K562 (cell line): ENCODE data around the gene THADA. TPM values are rescaled to one million over a fixed set of nuclear protein-coding genes. Genes with fewer than 3 reads are reported as not detected.

ENCODE experiments used
- ATAC-seq: fragments of 200-7000 bp; cut with Tn5 transposase; 3 replicates; pipeline ENCODE4 v1.9.1; 2020; ENCODE audit warnings: moderate library complexity
- BruUV-seq: library from RNA; stranded (reverse); fragments of 400-500 nt; replicated peaks from 2 replicates; lab custom pipeline; 2021; lab: Mats Ljungman, UMichigan
- CTCF ChIA-PET: fragments of 300-600 bp; formaldehyde crosslinking; extraction: SDS; loops from one replicate; lab custom pipeline; 2021; ENCODE audit warnings: low intra/inter-chr PET ratio; lab: Yijun Ruan, JAX
- POLR2A ChIA-PET: fragments of 300-600, 350-650 bp; sonication (Branson Sonifier 250); formaldehyde crosslinking; extraction: SDS; loops from one replicate; lab custom pipeline; 2021; ENCODE audit warnings: antibody characterized with exemption, inconsistent platforms; lab: Yijun Ruan, JAX
- DNase-seq, 4 experiments: peaks; one replicate each; pipeline versions ENCODE4 v3.0.0 to v3.0.0-alpha.2; 2011 to 2018; ENCODE audit warnings: low spot score in 3 of 4, mixed read lengths in 3 of 4; ENCODE audit errors: extremely low read depth in 1 of 4
- FAIRE-seq: peaks from 2 replicates; lab custom pipeline; 2011; peaks lifted over from hg19 to GRCh38; lab: Jason Lieb, UNC
- H2AFZ ChIP-seq: 2 replicates; pipeline ENCODE4 v1.6.0; 2011; ENCODE audit warnings: low read depth, low read length, control low read depth, inconsistent platforms
- H3K27ac ChIP-seq: fragments of 200-600 bp; 3 replicates; pipeline ENCODE4 v1.8.0; 2011; ENCODE audit warnings: low read depth, mild to moderate bottlenecking, control low read depth, inconsistent platforms, low read length, moderate library complexity, mixed read lengths; ENCODE audit errors: extremely low read depth
- H3K27me3 ChIP-seq, 2 experiments: fragments of 300-600 bp in 1 of 2; 2 replicates in 1 of 2; 3 replicates in 1 of 2; pipeline versions ENCODE4 v1.6.0 to v1.8.0; 2011; ENCODE audit warnings: inconsistent platforms in 2 of 2, low read length in 2 of 2, mild to moderate bottlenecking in 1 of 2, mixed read lengths in 1 of 2, moderate library complexity in 1 of 2; ENCODE audit not compliant: control insufficient read depth in 2 of 2, insufficient read depth in 2 of 2
- H3K36me3 ChIP-seq: fragments of 300-600 bp; 3 replicates; pipeline ENCODE4 v1.8.0; 2011; ENCODE audit warnings: mild to moderate bottlenecking, low read length, inconsistent platforms; ENCODE audit not compliant: control insufficient read depth, insufficient read depth
- H3K4me1 ChIP-seq, 2 experiments: fragments of 200-600 bp in 1 of 2; replicated peaks in 1 of 2; 2 replicates in 1 of 2; 3 replicates in 1 of 2; pipeline versions ENCODE4 v1.5.1 to v1.8.0; 2011; ENCODE audit warnings: inconsistent platforms in 2 of 2, low read length in 2 of 2, mild to moderate bottlenecking in 1 of 2, mixed read lengths in 1 of 2, moderate library complexity in 1 of 2; ENCODE audit not compliant: control insufficient read depth in 2 of 2, insufficient read depth in 2 of 2
- H3K4me2 ChIP-seq: 2 replicates; pipeline ENCODE4 v1.6.1; 2011; ENCODE audit warnings: low read length, control low read depth, inconsistent platforms, mixed read lengths; ENCODE audit not compliant: insufficient read depth
- H3K4me3 ChIP-seq: fragments of 200-600 bp; sonication (generic), shearing (Covaris generic); 2 replicates; pipeline ENCODE4 v1.5.1; 2016; ENCODE audit warnings: control low read depth, inconsistent platforms
- H3K79me2 ChIP-seq: fragments of 200-600 bp; 3 replicates; pipeline ENCODE4 v1.8.0; 2011; ENCODE audit warnings: low read length, inconsistent platforms; ENCODE audit not compliant: control insufficient read depth, insufficient read depth
- H3K9ac ChIP-seq, 2 experiments: 2 replicates each; pipeline versions ENCODE4 v1.6.0 to v1.6.1; 2011; ENCODE audit warnings: low read depth in 2 of 2, low read length in 2 of 2, control low read depth in 1 of 2, inconsistent platforms in 1 of 2, mild to moderate bottlenecking in 1 of 2, mixed read lengths in 1 of 2; ENCODE audit not compliant: insufficient read depth in 1 of 2
- H3K9me1 ChIP-seq: one replicate; pipeline ENCODE4 v1.6.0; 2011; ENCODE audit warnings: inconsistent platforms, mild to moderate bottlenecking, low read length, moderate library complexity; ENCODE audit not compliant: control insufficient read depth, insufficient read depth
- H3K9me3 ChIP-seq: replicated peaks from 2 replicates; pipeline ENCODE4 v1.5.1; 2011; ENCODE audit warnings: low read depth, low read length, inconsistent platforms; ENCODE audit not compliant: control insufficient read depth, insufficient read depth
- H4K20me1 ChIP-seq: replicated peaks from 2 replicates; pipeline ENCODE4 v1.6.1; 2011; ENCODE audit warnings: low read length, inconsistent platforms, mixed read lengths; ENCODE audit not compliant: control insufficient read depth, insufficient read depth
- ZMIZ1 ChIP-seq, 2 experiments: fragments of 150-350 bp in 1 of 2; IDR thresholded peaks; 2 replicates each; pipeline ENCODE4 v1.6.1; 2012 to 2016; ENCODE audit warnings: low read depth in 2 of 2, low read length in 2 of 2, mild to moderate bottlenecking in 1 of 2, moderate library complexity in 1 of 2
- ZNF121 ChIP-seq: sonication (generic); formaldehyde crosslinking; conservative IDR thresholded peaks from 2 replicates; pipeline ENCODE4 v1.8.0; 2022; ENCODE audit warnings: missing genetic modification reagents
- WGBS: fragments of 100-300 bp; shearing (Covaris generic); methylation state at CpG from one replicate; pipeline ENCODE4 v1.1.6; 2016; ENCODE audit warnings: low coverage, mixed read lengths; ENCODE audit not compliant: insufficient coverage; ENCODE audit errors: missing lambda C conversion rate; 5-methylcytosine and 5-hydroxymethylcytosine counted together
- in situ Hi-C: fragments of 300-500 bp; cut with MboI; formaldehyde crosslinking; loops from 4 replicates; pipeline ENCODE4 v1.15.0; 2018; ENCODE audit warnings: inconsistent platforms, mixed read lengths
- intact Hi-C: fragments of 100-400 bp; cut with micrococcal nuclease; formaldehyde crosslinking; loops from 2 replicates; pipeline ENCODE4 v1.14.2; 2022
- polyA plus RNA-seq, 8 experiments: library from polyadenylated mRNA; depleted of rRNA in 4 of 8; stranded (reverse) in 5 of 8; unstranded in 3 of 8; fragments of >200 nt; fragmentation: Nextera tagmentation in 2 of 8; fragmentation: Illumina TruSeq in 1 of 8; extraction: Ambion mirVana in 2 of 8; extraction: Trizol in 1 of 8; gene quantifications; 2 replicates each; pipeline versions ENCODE4 v1.2.1 to v1.2.3, GENCODE V29; 2011 to 2014; ENCODE audit warnings: inconsistent platforms in 1 of 8, missing spikeins in 1 of 8
- total RNA-seq, 7 experiments: library from RNA; depleted of rRNA in 6 of 7; stranded (reverse); fragments of >200 nt in 6 of 7; fragmentation: Illumina TruSeq in 2 of 7; extraction: Trizol in 2 of 7; gene quantifications; 2 replicates each; pipeline versions ENCODE4 v1.2.1 to v1.2.3, GENCODE V29; 2011 to 2021; ENCODE audit warnings: low replicate concordance in 1 of 7

THADA gene
- total and polyA plus RNA-seq, 9 of the 15 experiments (the other 6 are each of a cell fraction or from before 2014, with no cell fraction given), result 17.8 to 34.7 (median 31.9) TPM

- intact Hi-C loops, result no loop called here
- CTCF ChIA-PET, result no interaction called here
- FAIRE-seq, result no peak
- H3K79me2 ChIP-seq, result no peaks in the 10 kb centered on the region
- TF ChIP-seq ZNF121 (CRISPR knock-in tag), result 0 out of 2 replicates have a peak, but pooled peaks have one; percentile 12
- TF ChIP-seq ZMIZ1 (IDR thresholded peaks at IDR 0.05; ENCODE audit: low read depth in 2 of 2, low read length in 2 of 2), result no peak
- TF ChIP-seq, all 486 proteins: peak for 1
- in situ Hi-C loops, result no loop called here
- no peak overlapping the region for H3K4me2 ChIP-seq
- no peak for DNase-seq
- ATAC-seq, result no peak
- H4K20me1 ChIP-seq, result no peaks in the 10 kb centered on the region
- H3K4me1 ChIP-seq, result 0 out of 5 replicates have a peak, but pooled peaks cover 0 to 2% of the 10 kb centered on the region in 2 experiments
- POLR2A ChIA-PET, result no interaction called here
- no peak overlapping the region for H2AFZ ChIP-seq
- H3K9me3 ChIP-seq, result no peaks in the 10 kb centered on the region
- no peak overlapping the region for H3K27ac ChIP-seq
- no peaks in the 10 kb centered on the region for H3K27me3 ChIP-seq
- 11% methylated on average over 5 of the region's 5 CpGs for WGBS
- H3K9ac ChIP-seq, result no peak overlapping the region
- H3K4me3 ChIP-seq, result no peak overlapping the region
- no peaks in the 10 kb centered on the region for H3K9me1 ChIP-seq
- no TSS peak for BruUV-seq
- H3K36me3 ChIP-seq, result no peaks in the 10 kb centered on the region
Measured at GRCh38 chr2:43616967-43617680, 21.3 kb upstream of the THADA start.
